IPS-15b (cell line): ENCODE data around the gene WDR89.
A peak's percentile ranks its signal among the peaks of the same experiment; 100 is the strongest.
"Not testable (repeated sequence)": the region's sequence is repeated elsewhere in the genome, so short reads cannot be mapped to it uniquely, and the experiment has no call there.

Experiments
- H3K27me3 ChIP-seq: one replicate; pipeline ENCODE4 v1.6.1; 2013; ENCODE audit warnings: low read length; ENCODE audit not compliant: control insufficient read depth, insufficient read depth
- H3K36me3 ChIP-seq: one replicate; pipeline ENCODE4 v1.6.1; 2013; ENCODE audit warnings: low read length; ENCODE audit not compliant: control insufficient read depth, insufficient read depth
- H3K4me1 ChIP-seq: one replicate; pipeline ENCODE4 v1.6.1; 2013; ENCODE audit warnings: mild to moderate bottlenecking, low read length; ENCODE audit not compliant: control insufficient read depth, insufficient read depth
- H3K4me3 ChIP-seq: one replicate; pipeline ENCODE4 v1.5.1; 2013; ENCODE audit warnings: low read depth, low read length
- H3K9ac ChIP-seq: one replicate; pipeline ENCODE4 v1.6.1; 2013; ENCODE audit warnings: low read depth, mild to moderate bottlenecking, low read length
- H3K9me3 ChIP-seq: one replicate; pipeline ENCODE4 v1.6.1; 2013; ENCODE audit warnings: mild to moderate bottlenecking, low read length; ENCODE audit not compliant: control insufficient read depth, insufficient read depth

The WDR89 gene

GRCh38 chr14:63650256-63650952, 8.7 kb upstream of the WDR89 start:
- H3K9me3 ChIP-seq = no peaks in the 10 kb centered on the region
- H3K9ac ChIP-seq = no peak overlapping the region
- no peaks in the 10 kb centered on the region for H3K27me3 ChIP-seq
- no peaks in the 10 kb centered on the region for H3K4me1 ChIP-seq
- H3K4me3 ChIP-seq = no peak overlapping the region
- no peaks in the 10 kb centered on the region for H3K36me3 ChIP-seq

GRCh38 chr14:63647696-63648410, 6.2 kb upstream of the WDR89 start:
- no peaks in the 10 kb centered on the region for H3K36me3 ChIP-seq
- H3K4me3 ChIP-seq = no peak overlapping the region
- no peak overlapping the region for H3K9ac ChIP-seq
- no peaks in the 10 kb centered on the region for H3K4me1 ChIP-seq
- no peaks in the 10 kb centered on the region for H3K27me3 ChIP-seq
- H3K9me3 ChIP-seq = no peaks in the 10 kb centered on the region

- Histone ChIP-seq H3K27me3 (no peaks in the 10 kb centered on the region), H3K9ac (no peak overlapping the region), H3K4me3 (no peak overlapping the region), H3K9me3 (no peaks in the 10 kb centered on the region), H3K36me3 (no peaks in the 10 kb centered on the region), H3K4me1 (no peaks in the 10 kb centered on the region)
These were observed 3.1 kb upstream of the WDR89 start for GRCh38 chr14:63644741-63645140.

GRCh38 chr14:63642656-63643382, 1.1 kb upstream of the WDR89 start:
- no peaks in the 10 kb centered on the region for H3K9me3 ChIP-seq
- no peaks in the 10 kb centered on the region for H3K4me1 ChIP-seq
- H3K9ac ChIP-seq = no peak overlapping the region
- H3K4me3 ChIP-seq = peak overlapping the region; percentile 94
- H3K36me3 ChIP-seq = no peaks in the 10 kb centered on the region
- no peaks in the 10 kb centered on the region for H3K27me3 ChIP-seq

GRCh38 chr14:63642229-63642611, 549 bp upstream of the WDR89 start:
- H3K4me1 ChIP-seq = no peaks in the 10 kb centered on the region
- H3K4me3 ChIP-seq = peak overlapping the region; percentile 94
- H3K9me3 ChIP-seq = no peaks in the 10 kb centered on the region
- H3K27me3 ChIP-seq = no peaks in the 10 kb centered on the region
- H3K9ac ChIP-seq = peak overlapping the region; percentile 55
- H3K36me3 ChIP-seq = no peaks in the 10 kb centered on the region

GRCh38 chr14:63638493-63638892, 3.2 kb downstream of the WDR89 start:
- Histone ChIP-seq H3K27me3 (no peaks in the 10 kb centered on the region), H3K9ac (no peak overlapping the region), H3K4me3 (no peak overlapping the region), H3K4me1 (no peaks in the 10 kb centered on the region), H3K9me3 (no peaks in the 10 kb centered on the region), H3K36me3 (no peaks in the 10 kb centered on the region)

- not testable (repeated sequence) for H3K4me1 ChIP-seq, H3K36me3 ChIP-seq, H3K4me3 ChIP-seq, H3K27me3 ChIP-seq, H3K9ac ChIP-seq, H3K9me3 ChIP-seq
These were observed 5.5 kb downstream of the WDR89 start for GRCh38 chr14:63636094-63636635.

- Histone ChIP-seq H3K9me3 (no peaks in the 10 kb centered on the region), H3K4me3 (no peak overlapping the region), H3K36me3 (no peaks in the 10 kb centered on the region), H3K9ac (no peak overlapping the region), H3K4me1 (no peaks in the 10 kb centered on the region), H3K27me3 (no peaks in the 10 kb centered on the region)
These were observed 7.9 kb downstream of the WDR89 start for GRCh38 chr14:63633801-63634200.

GRCh38 chr14:63632932-63633514, 8.6 kb downstream of the WDR89 start:
- no peaks in the 10 kb centered on the region for H3K9me3 ChIP-seq
- no peaks in the 10 kb centered on the region for H3K4me1 ChIP-seq
- H3K27me3 ChIP-seq = no peaks in the 10 kb centered on the region
- no peak overlapping the region for H3K9ac ChIP-seq
- no peaks in the 10 kb centered on the region for H3K36me3 ChIP-seq
- no peak overlapping the region for H3K4me3 ChIP-seq

- no peak overlapping the region for H3K4me3 ChIP-seq
- no peaks in the 10 kb centered on the region for H3K9me3 ChIP-seq
- no peaks in the 10 kb centered on the region for H3K27me3 ChIP-seq
- H3K4me1 ChIP-seq = no peaks in the 10 kb centered on the region
- no peaks in the 10 kb centered on the region for H3K36me3 ChIP-seq
- H3K9ac ChIP-seq = no peak overlapping the region
These were observed 17.0 kb downstream of the WDR89 start for GRCh38 chr14:63624701-63625100.

GRCh38 chr14:63624203-63624602, 17.5 kb downstream of the WDR89 start:
- Histone ChIP-seq H3K4me1 (no peaks in the 10 kb centered on the region), H3K9me3 (no peaks in the 10 kb centered on the region), H3K36me3 (no peaks in the 10 kb centered on the region), H3K27me3 (no peaks in the 10 kb centered on the region), H3K9ac (no peak overlapping the region), H3K4me3 (no peak overlapping the region)
